ENCODE measurements around the gene CDH11.

CDH11 gene

DNA sequence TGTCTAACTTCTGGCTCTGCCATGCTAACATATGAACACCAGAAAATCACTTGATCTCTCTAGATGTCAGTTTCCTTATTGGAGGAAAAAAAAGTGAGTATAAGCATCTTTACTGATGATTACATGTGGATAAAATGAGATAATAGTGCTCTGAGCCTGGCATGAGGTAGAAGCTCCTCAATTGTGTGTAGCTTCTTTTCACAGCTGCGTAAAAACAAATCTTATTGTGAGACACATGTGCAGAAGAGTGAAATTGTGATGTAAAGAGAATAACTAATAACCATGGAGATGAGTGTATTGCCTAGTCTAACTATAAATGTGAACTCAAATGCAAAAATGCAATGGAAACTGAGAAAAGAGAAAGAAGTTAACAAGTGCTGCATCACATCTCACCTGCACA lies 44.7 kb downstream of the CDH11 start:
- TF ChIP-seq, protein P1, sequence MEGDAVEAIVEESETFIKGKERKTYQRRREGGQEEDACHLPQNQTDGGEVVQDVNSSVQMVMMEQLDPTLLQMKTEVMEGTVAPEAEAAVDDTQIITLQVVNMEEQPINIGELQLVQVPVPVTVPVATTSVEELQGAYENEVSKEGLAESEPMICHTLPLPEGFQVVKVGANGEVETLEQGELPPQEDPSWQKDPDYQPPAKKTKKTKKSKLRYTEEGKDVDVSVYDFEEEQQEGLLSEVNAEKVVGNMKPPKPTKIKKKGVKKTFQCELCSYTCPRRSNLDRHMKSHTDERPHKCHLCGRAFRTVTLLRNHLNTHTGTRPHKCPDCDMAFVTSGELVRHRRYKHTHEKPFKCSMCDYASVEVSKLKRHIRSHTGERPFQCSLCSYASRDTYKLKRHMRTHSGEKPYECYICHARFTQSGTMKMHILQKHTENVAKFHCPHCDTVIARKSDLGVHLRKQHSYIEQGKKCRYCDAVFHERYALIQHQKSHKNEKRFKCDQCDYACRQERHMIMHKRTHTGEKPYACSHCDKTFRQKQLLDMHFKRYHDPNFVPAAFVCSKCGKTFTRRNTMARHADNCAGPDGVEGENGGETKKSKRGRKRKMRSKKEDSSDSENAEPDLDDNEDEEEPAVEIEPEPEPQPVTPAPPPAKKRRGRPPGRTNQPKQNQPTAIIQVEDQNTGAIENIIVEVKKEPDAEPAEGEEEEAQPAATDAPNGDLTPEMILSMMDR (IDR thresholded peaks at IDR 0.05; ENCODE audit: borderline replicate concordance, control extremely low read depth, extremely low read depth, insufficient read depth, missing control alignments), result no peak
- in situ Hi-C loops (cut with MboI; ENCODE audit: low sequenced_read_pairs, unreplicated experiment), result no loop called here
- DNase-seq (ENCODE audit: low spot score), result no peak

DNA sequence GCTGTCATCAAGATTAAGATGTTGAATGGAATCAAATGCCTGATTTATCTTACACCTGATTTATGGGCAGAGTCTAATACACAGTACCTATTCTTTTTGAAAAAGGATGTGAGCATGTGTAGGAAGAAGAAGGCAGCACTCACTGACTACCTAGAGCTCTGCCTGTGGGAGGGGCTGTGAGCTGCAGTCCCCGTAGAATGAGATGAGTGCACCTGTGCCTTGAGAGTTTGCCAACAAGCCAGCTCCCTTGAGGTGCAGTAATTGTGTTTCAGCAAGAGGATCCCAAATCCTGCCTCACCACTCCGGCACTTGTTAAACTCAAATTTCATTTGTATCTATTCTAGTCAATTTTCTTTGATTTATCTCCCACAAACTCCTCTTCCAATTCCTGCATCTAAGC lies 46.0 kb downstream of the CDH11 start:
- no peak for DNase-seq (ENCODE audit: low spot score)
- TF ChIP-seq, protein P1 (IDR thresholded peaks at IDR 0.05; ENCODE audit: borderline replicate concordance, control extremely low read depth, extremely low read depth, insufficient read depth, missing control alignments), result no peak
- in situ Hi-C loops (cut with MboI; ENCODE audit: low sequenced_read_pairs, unreplicated experiment), result no loop called here

DNA sequence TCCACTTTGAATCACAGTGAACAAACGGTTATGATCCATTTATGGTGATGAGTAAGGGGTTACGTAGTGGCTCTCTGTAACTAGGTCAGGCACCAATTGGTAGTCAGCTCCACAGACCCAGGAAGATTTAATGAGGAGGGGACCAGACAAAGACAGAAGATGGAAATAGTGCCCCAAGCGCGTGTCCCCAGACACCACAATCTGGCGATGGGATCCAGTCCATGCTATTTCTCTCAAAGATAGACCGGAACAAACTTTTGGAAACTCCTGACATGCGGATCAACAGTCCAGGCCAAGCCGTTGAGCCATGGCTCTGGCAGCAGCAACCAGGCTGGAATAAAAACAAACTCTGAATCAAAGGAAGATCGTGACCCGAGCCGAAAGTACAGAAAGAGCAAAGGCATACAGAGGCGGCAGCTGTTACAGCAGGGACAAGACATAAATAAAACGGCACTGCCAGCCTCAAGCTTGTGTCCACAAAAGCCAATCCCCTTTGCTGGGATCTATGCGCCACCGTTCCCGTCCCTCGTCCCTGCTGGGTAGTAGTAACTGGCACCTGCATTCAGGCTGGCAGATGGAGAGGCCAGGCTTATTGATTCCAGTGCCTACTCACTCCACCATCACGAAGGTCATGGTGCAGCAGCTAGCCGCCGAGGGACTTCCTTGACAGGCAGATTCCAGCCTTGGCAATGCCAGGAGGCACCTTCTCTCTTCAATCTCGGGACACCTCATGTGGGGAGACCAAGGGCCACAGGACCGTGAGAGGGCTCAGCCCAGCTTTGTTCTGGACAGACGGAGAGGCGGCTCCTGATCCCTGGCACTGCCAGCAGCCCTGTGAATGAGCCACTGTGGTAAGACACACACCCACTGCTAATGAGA lies 50.2 kb downstream of the CDH11 start:
- TF ChIP-seq, protein P1 (IDR thresholded peaks at IDR 0.05; ENCODE audit: borderline replicate concordance, control extremely low read depth, extremely low read depth, insufficient read depth, missing control alignments), result no peak
- in situ Hi-C loops (cut with MboI; ENCODE audit: low sequenced_read_pairs, unreplicated experiment), result no loop called here
- no peak for DNase-seq (ENCODE audit: low spot score)

DNA sequence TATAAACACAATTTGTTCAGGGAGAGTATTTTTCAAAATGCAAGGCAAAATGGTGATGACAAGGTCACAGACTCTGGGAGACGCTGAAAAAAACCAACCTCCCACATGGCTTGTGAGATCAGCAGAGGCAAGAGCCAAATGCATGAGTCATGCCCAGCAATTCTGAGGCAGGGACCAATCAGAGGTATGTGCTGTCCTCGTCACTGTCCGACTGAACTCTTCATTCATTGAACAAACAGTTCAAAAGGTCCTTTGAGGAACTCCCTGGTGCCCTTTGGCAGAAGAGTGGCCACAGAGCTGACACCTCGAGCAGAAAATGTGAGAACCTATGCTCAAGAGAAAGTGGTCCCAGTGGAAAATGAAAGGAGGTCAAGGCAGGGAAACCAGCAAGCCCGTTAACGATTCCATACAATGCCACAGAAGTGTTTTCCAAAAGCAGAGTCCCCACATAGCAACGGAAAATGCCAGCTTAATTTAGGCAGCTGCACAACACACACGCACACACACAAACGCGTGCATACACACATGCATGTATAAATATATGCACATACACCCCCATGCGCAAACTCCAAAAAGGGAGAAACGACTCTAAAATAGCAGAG lies 50.9 kb downstream of the CDH11 start:
- DNase-seq (ENCODE audit: low spot score), result no peak
- TF ChIP-seq, protein P1 (IDR thresholded peaks at IDR 0.05; ENCODE audit: borderline replicate concordance, control extremely low read depth, extremely low read depth, insufficient read depth, missing control alignments), result no peak
- in situ Hi-C loops (cut with MboI; ENCODE audit: low sequenced_read_pairs, unreplicated experiment), result no loop called here

DNA sequence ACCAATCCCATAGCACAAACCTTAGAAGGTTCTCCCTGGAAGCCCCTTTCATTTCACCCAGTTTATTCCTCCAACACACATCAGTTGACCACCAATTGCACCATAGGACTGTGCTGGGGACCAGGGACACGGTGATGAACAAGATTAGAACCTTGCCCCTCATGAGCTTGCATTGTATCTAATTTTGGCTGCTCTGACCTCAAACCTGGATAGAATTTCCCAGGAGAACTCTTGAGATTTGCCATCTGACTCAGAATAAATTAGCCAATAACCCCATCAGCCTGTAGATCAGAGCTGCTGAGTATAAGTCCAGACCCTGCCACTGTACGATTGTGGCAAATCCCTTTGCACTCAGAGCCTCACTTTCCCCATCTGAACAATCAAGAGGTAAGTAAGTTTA lies 52.1 kb downstream of the CDH11 start:
- DNase-seq (ENCODE audit: low spot score), result no peak
- in situ Hi-C loops (cut with MboI; ENCODE audit: low sequenced_read_pairs, unreplicated experiment), result no loop called here
- TF ChIP-seq, protein P1 (IDR thresholded peaks at IDR 0.05; ENCODE audit: borderline replicate concordance, control extremely low read depth, extremely low read depth, insufficient read depth, missing control alignments), result no peak

DNA sequence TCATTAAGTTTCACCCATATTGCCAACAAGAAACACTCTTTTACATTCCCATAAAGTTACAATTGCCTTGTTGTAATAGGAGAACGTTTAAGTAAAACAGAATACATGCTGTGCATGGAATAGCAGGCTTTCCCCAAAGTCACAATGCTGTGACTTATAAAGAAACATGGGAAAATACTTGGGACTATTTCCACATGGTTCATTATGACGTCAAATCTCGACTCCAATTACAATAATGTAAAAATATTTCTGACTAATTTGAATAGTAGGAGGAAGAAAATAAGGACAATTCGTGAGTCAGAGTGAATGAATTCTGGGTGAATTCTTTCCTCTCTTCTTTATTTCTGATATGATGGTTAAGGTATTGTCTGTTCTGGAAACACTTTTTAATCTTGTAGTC lies 52.8 kb downstream of the CDH11 start:
- in situ Hi-C loops (cut with MboI; ENCODE audit: low sequenced_read_pairs, unreplicated experiment), result no loop called here
- TF ChIP-seq, protein P1 (IDR thresholded peaks at IDR 0.05; ENCODE audit: borderline replicate concordance, control extremely low read depth, extremely low read depth, insufficient read depth, missing control alignments), result no peak
- DNase-seq (ENCODE audit: low spot score), result no peak
